HG03520 (cell line): ENCODE results near the gene GGACT.

Source experiments
- ATAC-seq: cut with Tn5 transposase; IDR thresholded peaks from one replicate; pipeline ENCODE4 v1.9.1; 2021; ENCODE audit warnings: mild to moderate bottlenecking, moderate library complexity; ENCODE audit not compliant: unreplicated experiment

Gene GGACT

GRCh38 chr13:100483841-100484381, 104.7 kb downstream of the GGACT start:
- no peak for ATAC-seq

GRCh38 chr13:100483139-100483538, 105.5 kb downstream of the GGACT start:
- no peak for ATAC-seq

- ATAC-seq, result no peak
These were observed 107.9 kb downstream of the GGACT start for GRCh38 chr13:100480676-100481075.
